Kidney epithelial cell (primary cell): ENCODE measurements around the gene SF1. TPM values are rescaled to one million over a fixed set of nuclear protein-coding genes. Genes with fewer than 3 reads are reported as not detected.
A peak's percentile ranks its signal among the peaks of the same experiment; 100 is the strongest.

ENCODE experiments used
- DNase-seq: peaks from one replicate; pipeline ENCODE4 v3.0.0-alpha.2; 2010; ENCODE audit warnings: low read depth
- H3K27me3 ChIP-seq: 2 replicates; pipeline ENCODE4 v1.6.0; 2011; ENCODE audit warnings: low read length; ENCODE audit not compliant: control insufficient read depth, insufficient read depth
- H3K36me3 ChIP-seq: 2 replicates; pipeline ENCODE4 v1.5.1; 2011; ENCODE audit warnings: low read length; ENCODE audit not compliant: control insufficient read depth, insufficient read depth
- H3K4me3 ChIP-seq: 2 replicates; pipeline ENCODE4 v1.5.1; 2011; ENCODE audit warnings: low read depth, mild to moderate bottlenecking, control low read depth, low read length
- total RNA-seq: library from RNA; depleted of rRNA; stranded (reverse); fragments of >200 nt; gene quantifications from 2 replicates; pipeline ENCODE4 v1.2.3, GENCODE V29; 2015
- TF ChIP-seq, protein P1 (sequence below): IDR thresholded peaks from 2 replicates; pipeline ENCODE4 v1.5.1; 2011; ENCODE audit warnings: mild to moderate bottlenecking, moderate library complexity, low read length, control low read depth, inconsistent platforms; ENCODE audit not compliant: insufficient read depth, poor library complexity, severe bottlenecking

Gene SF1
- total RNA-seq, 1 donor from 2014 or later, result 216 TPM

DNA sequence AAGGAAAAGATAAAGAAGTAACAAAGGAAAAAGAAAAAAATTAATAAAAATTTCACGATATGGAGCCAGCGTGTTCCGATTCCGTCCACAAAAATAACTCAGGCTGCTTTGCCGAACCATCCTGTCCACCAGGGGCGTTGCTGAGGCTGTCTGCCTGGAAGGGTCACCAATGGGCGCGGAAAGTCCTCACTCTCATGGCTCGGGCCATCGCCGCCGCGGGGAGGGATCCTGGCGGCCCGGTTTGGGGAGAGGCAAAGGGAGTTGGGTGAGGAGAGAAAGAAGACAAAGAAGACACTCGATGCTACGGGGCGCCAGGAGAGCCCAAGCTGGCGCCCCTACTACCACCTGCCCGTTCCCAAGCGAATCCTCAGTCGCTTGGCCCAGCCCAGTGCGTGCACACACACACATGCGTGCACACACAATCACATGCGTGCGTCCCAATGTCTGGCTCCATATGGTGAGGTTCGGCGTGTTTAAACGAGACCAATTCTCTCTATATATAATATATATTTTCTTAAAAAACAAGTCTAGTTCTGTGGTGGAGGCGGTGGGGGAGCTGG, 13.0 kb downstream of the SF1 start:
- TF ChIP-seq, protein P1, sequence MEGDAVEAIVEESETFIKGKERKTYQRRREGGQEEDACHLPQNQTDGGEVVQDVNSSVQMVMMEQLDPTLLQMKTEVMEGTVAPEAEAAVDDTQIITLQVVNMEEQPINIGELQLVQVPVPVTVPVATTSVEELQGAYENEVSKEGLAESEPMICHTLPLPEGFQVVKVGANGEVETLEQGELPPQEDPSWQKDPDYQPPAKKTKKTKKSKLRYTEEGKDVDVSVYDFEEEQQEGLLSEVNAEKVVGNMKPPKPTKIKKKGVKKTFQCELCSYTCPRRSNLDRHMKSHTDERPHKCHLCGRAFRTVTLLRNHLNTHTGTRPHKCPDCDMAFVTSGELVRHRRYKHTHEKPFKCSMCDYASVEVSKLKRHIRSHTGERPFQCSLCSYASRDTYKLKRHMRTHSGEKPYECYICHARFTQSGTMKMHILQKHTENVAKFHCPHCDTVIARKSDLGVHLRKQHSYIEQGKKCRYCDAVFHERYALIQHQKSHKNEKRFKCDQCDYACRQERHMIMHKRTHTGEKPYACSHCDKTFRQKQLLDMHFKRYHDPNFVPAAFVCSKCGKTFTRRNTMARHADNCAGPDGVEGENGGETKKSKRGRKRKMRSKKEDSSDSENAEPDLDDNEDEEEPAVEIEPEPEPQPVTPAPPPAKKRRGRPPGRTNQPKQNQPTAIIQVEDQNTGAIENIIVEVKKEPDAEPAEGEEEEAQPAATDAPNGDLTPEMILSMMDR, result peak; percentile 37
- no peak for DNase-seq
- H3K4me3 ChIP-seq, result no peak overlapping the region
- H3K36me3 ChIP-seq, result peaks cover 13% of the 10 kb centered on the region
- H3K27me3 ChIP-seq, result no peaks in the 10 kb centered on the region

DNA sequence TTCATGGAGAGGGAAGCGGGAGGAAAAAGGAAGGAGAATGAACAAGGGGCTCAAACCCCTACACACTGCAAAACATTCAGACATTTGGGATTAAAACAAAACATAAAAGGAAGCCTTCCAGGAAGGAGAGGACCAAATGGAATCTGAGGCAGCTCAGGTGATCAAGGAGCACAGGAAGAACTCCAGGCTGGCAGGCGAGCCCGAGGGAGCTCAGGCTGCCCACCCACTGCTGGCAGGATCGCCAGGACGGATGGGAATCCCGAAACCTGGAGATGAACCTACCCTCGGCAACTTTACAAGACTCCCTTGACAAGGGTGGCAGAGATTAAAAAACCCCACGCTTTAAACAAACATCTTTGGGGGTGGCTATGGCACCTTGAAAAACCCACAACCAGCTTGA, 13.6 kb downstream of the SF1 start:
- DNase-seq, result no peak
- Histone ChIP-seq H3K4me3 (no peak overlapping the region), H3K27me3 (no peaks in the 10 kb centered on the region), H3K36me3 (peaks cover 11% of the 10 kb centered on the region)
- TF ChIP-seq, protein P1, result no peak

DNA sequence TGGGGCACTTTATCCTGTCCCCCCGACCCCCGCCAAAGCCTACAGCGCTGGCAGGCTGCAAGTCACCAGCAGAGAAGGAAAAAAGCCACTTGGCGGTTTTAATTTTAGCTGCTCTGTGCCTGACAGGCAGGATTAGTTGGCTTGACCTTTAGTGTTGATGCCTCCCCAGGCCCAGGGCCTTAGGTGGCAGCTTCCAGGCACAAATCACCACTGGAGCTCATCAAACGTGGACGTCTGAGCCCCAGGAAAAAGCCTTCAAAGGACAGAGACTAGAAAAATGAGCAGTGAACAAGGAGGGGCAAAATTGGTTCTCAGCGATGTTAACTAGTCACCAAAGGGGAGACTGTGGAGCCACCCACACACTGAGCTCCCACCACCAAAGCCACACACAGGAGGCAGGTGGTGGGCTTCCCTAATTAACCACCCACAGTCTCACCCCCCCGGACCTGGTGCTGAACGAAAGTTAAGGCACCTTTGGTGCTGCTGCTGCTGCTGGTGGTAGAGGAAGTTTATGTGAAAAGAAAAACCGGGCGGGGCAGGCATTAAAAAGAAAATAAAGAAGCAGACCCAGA, 14.2 kb downstream of the SF1 start:
- no peak for DNase-seq
- Histone ChIP-seq H3K4me3 (no peak overlapping the region), H3K27me3 (peaks cover 2% of the 10 kb centered on the region), H3K36me3 (peaks cover 8% of the 10 kb centered on the region)
- TF ChIP-seq, protein P1, result no peak

DNA sequence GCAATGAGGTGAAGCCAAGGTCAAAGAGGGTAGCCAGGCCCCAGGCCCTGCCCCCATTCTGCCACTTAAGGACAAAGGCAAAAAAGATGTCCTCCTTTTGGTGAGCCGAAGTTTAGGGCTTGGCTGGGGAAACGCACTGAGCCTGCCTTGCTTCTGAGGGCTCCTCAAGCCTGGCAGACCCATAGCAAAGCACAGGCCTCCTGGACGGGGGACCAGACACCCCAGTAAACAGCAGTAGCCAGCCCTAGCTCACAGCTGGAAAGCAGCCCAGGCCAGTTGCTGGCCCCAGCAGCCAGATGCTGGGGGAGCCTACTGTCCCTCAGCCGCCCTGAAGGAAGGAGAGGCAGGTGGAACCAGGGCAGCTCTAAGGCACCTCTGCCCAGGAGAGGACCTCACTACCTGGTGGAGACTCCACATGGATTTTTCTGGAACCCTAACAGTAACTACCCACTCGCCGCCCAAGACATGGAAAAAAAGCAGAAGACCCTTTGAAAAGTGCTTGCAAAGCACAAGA, 14.8 kb downstream of the SF1 start:
- DNase-seq, result no peak
- TF ChIP-seq, protein P1, result no peak
- Histone ChIP-seq H3K27me3 (peaks cover 2% of the 10 kb centered on the region), H3K36me3 (peaks cover 7% of the 10 kb centered on the region), H3K4me3 (no peak overlapping the region)

DNA sequence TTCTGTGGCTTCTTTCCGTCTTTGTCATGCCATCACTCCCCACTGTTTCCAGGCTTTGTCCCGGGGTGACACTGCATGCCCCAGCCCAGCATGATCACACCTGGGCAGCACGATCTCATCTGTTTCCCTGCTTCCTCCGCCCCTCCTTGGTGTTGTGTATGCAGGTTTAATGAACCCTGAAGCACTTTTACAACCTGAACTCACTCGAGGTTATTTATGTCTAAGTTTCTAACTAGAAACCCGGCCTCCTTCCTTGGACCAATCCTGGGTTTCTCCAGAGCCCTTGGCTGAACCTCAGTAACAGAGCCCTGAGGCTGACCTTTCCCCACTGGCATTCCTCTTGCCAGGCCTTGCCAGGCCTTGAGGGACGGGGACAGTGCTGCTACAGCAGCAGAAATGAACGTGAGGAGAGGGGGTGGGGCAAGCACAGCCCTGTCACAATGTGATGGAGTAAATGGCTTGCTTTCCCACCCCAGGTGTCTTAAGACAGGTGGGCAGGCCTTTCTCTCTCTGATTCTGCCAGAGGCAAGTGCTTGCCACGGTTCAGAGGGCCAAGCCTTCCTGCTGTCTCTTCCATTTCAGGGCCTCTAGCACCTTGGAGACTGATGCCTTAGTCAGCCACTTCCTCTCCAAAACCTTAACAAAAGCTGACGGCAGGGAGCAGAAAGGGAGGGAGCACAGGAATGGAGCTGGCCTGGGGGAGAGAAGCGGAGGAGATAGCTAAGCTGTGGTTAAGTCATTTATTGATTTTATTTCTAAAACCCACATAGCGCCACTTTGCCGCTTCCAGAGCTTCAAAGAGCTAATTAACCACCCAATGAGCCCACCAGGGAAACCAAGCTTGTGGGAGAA, 15.4 kb downstream of the SF1 start:
- Histone ChIP-seq H3K27me3 (peaks cover 2% of the 10 kb centered on the region), H3K36me3 (peaks cover 7% of the 10 kb centered on the region), H3K4me3 (no peak overlapping the region)
- DNase-seq, result peak; percentile 80
- TF ChIP-seq, protein P1, result no peak
